Dermis microvascular lymphatic vessel endothelial cell (primary cell): ENCODE data around the gene FUCA2. TPM values are rescaled to one million over a fixed set of nuclear protein-coding genes. Genes with fewer than 3 reads are reported as not detected.
A peak's percentile ranks its signal among the peaks of the same experiment; 100 is the strongest.

Experiments
- DNase-seq, 2 donors: peaks; one replicate each; pipeline versions ENCODE4 v3.0.0 to v3.0.0-alpha.2; 2010; ENCODE audit warnings: low read depth in 2 of 2
- total RNA-seq: library from RNA; depleted of rRNA; stranded (reverse); fragments of >200 nt; gene quantifications from 2 replicates; pipeline ENCODE4 v1.2.1, GENCODE V29; 2014

FUCA2 gene, protein sequence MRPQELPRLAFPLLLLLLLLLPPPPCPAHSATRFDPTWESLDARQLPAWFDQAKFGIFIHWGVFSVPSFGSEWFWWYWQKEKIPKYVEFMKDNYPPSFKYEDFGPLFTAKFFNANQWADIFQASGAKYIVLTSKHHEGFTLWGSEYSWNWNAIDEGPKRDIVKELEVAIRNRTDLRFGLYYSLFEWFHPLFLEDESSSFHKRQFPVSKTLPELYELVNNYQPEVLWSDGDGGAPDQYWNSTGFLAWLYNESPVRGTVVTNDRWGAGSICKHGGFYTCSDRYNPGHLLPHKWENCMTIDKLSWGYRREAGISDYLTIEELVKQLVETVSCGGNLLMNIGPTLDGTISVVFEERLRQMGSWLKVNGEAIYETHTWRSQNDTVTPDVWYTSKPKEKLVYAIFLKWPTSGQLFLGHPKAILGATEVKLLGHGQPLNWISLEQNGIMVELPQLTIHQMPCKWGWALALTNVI
- total RNA-seq = 38.8 and 41.2 TPM in 2 replicates

DNA sequence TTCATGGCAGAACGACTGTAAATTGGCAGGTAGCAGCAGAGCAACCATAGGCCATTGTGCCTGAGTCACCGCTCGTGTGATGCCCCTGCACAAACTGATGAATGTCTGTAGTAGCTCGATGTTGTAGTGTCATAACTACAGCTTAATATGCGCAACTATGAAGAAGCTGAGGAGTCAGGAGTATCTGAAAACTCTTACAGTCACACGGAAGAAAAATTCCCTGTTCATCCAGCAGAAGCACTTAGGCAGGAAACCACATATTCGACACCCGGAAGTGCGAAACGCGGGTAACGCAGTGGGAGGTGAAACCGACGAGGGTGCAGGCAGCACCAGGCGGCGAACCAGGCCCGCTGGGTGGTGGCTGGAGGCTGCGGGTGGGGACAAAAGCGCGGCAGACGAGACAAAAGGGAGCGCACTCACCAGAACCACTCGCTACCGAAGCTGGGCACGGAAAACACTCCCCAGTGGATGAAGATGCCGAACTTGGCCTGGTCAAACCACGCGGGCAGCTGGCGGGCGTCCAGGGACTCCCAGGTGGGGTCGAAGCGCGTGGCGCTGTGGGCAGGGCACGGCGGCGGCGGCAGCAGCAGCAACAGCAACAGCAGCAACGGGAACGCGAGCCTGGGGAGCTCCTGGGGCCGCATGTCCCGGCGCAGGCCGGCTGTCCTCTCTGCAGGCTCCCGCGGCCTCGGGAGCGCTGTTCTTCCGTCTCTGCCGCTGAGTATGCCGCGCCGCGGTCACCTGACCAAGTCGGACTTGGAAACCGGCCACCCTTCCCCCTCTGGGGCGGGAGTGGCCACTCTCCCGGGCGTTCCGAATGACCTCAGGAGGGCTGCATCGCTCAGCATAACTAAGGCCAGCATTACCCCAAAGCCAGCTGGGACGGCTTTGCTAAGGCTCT, at the start of gene FUCA2:
Gene FUCA2 (minus strand): TSS at position 730 of the 901 bp plus-strand sequence. CDS start 86 bp downstream, at position 644.
- DNase-seq = peak; percentile 63 to 85

DNA sequence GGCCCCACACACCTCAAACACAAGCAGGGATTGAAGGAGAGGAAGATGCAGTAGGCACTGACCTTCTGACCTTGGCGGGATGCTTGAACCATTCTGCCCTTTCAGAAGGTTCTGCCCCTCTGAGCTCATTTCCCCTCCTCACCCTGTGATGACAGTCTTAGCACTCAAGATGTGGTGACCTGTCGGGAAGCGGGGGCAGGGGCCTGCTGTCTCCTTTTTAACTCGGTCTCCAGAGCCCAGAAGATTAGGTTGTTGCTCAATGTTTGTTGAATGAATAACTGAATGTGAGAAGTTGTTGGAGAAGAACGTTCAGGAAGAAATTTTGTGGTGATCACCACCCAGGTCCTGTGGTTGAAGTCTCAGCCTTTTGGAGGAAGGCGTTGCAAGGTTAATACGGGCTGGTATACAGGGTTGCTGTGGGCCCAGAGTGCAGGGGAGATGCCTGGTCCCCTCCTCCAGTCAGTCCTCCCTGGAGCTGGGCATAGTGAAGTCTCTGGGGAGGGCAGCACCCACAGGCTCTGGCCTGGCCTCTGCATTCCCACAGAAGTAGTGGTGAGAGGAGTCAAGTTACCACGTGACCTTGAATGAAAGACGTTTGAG, 49.7 kb upstream of the FUCA2 start:
- DNase-seq = no peak

DNA sequence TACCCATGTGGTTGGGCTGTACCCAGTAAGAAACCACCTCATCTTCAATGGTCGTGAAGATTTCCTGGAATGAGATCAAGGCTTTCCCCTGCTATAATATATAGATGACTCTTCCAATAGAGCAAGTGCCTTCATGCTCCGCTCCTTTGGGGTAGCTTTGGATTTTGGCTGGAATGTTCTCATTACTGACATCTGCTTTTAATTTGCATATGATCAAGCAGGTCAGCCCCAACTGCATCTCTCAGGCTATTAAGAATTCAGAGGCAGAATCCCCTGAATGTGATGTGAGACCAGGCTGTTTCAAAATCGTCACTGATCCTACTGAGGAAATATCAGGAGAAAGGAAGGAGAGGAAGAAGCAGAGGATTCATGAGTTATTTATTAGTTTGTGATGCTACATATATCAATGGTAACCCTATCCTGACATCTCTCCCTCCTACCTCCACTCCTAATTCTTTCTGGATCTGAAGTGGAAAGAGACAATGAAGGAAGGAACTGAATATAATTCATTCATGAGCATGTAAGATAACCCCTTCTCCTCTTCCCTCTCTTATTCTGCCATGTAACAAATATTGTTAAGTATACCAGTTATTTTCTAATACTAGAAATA, 47.6 kb upstream of the FUCA2 start:
- DNase-seq = no peak

DNA sequence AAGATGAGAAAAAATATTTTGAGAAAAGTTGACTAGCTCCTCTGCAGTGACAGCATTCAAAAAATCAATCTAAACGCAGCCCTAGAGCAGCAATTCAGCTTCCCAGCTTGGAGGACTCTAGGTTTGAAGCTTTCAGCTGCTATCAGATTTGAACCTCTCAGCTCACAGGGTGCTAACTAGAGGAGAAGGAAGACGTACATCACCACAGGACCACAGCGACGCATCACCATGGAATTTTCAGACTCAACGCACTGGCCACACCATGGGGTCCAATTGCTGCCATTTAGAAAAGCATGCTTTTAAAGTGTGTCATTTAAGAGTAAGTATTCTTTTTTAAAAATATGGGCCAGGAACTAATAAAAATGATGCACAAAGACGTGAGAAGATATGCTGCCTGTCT, 45.0 kb upstream of the FUCA2 start:
- no peak for DNase-seq

DNA sequence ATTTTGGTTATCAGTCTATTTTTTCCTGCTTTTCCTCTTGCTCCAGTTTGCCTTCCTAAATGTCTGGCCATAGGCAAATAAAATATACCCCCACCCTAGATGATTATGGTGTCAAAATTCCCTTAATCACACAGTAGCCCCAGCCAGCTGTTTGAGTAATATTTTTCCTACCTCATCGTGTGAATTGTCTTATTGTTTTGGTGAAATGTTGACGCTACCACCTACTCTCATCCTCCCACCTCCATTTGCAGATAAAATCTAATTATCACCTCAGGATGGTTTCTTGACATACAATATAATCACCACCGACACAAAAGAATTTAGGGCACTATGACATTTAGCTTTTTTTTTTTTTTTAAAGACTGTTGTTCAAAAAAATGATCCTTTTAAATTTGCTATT, 44.1 kb upstream of the FUCA2 start:
- DNase-seq = no peak

DNA sequence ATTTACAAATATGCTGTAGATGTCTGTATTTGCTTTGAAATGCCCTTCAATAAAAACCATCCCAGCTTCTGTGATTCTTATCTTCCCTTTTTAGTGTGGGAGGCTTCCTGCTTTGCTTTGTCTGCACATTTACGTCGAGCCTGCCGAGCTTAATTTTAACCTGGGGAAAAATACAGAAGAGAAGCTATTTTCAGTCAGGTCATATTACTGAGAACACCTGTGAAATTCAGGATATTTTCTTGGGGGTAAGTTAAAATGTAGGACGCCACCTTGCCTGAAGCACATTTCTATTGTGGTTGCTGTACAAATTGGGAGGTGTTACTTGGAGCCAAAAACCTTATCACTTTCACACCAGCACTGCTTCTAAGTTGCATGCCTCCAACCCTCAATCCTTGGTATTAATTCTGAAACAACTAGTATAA, 43.6 kb upstream of the FUCA2 start:
- peak in 1 of 2 donors; percentile 12 for DNase-seq

DNA sequence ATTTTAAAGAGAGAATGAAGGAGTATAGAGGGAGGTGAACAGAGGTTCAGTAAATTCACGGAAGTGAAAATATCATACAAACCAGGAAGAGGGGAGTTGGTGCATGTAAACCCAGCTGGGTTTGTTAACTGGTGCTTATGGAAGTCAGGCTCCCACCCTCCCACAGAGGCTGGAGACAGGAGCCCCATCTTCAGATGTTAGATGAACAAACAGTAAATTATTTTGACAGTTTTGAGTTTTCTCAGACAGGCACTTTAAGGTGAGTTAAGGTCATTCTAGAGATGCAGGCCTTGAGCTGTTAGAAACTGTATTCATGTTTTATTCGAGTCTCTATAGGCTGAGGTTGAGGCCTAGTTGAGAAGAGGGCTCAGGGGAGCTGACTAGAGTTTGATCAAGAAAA, 41.8 kb upstream of the FUCA2 start:
- no peak for DNase-seq

DNA sequence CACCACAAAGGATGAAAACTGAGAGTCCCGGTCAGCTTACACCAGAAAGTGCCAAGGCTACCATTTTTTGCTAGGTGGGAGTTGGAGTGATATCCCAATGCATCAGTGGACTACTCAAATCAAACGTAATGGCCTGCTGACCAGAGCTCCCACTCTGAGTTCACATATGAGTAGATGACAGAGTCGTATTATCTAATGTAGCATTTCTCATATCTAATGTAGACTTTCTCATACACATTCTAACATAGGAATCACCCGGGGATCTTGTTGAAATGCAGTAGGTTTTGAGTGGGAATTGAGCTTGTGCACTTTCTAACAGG, 38.4 kb upstream of the FUCA2 start:
- DNase-seq = no peak

DNA sequence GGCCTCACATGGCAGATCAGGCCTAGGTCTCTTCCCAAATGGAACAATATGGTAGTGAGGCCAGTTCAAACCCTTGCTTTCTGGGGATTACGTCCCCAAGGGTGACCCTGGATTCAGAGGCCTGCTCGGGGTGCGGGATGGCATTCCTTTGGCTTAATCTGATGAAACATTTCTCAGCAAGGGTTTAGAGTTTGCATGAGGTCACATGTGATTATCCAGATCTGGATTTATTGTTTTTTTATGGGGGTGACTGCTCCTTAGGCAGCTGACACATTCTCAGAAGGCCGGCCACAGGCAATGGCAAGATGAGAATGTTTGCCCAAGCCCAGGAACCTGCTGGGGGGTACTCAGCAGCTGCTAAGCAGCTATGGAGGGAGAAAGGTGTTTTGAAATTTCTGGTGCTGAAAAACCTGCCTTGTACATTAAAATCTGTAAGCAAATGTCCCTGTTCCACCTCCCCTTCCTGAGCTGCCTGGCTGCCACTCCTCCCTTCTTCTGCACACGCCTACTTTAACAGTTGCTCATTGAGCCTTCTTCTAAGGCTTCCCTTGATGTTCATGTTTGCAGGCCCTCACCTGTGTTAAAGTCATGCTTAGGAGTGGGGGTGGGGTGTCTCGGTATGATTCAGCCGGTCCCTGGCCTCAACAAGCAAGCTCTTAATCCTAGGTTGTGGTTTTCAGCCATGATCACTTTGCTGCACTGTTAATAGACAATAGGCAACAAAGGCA, 37.9 kb upstream of the FUCA2 start:
- no peak for DNase-seq

DNA sequence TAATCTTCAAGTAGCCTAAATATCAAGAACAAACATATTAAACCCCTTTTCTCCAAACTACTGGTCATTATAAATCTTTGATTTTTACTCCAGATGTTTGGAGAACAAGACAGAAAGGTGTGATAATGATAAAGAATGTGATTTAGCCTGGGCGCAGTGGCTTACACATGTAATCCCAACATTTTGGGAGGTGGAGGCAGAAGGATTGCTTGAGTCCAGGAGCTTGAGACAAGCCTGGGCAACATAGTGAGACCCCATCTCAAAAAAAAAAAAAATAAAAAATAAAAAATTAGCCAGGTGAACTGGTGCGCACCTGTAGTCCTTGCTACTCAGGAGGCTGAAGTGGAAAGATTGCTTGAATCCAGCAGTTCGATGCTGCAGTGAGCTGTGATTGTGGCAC, 35.1 kb upstream of the FUCA2 start:
- DNase-seq = no peak

DNA sequence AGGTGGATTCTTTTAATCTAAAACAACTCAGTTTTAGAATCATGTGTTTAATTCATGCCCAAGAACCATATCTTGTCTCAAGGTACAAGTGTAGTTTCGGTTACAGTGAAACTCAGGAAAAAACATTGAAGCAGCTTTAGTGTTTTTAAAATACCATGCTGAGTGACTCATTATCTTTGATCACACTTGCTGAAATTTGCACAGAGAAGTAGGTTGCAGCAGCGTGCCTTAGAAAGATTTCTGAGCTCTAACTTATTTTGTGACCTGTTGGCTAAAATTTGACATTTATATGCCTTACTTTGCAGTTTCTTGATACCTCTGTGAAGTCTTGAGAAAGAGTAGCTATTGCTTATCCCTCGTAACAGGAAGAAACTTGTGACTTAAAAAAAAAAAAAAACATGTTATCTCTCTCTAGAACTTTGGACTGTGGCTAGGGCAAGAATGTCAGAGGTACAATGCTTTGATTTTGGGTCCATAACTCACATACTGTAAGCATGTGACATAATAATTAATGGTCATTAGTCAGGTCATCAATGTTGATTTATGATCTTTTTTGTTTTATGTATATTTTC, 34.5 kb upstream of the FUCA2 start:
- no peak for DNase-seq

DNA sequence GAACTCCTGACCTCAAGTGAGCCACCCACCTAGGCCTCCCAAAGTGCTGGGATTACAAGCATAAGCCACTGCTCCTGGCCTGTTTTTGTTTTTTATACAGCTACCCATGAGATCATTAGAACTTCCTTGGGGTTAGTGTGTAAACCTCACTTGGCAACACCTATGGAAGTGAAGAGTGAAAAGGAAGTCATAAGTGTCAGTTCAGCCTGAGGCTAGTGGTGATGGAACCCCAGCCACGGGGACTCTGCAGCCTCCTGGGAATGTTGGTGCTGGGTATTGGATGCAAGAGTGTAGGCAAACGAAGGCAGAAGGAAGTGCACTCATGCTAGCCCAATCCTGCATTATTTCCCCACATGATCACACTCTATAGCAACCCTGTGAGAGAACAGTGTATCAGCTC, 33.6 kb upstream of the FUCA2 start:
- no peak for DNase-seq

DNA sequence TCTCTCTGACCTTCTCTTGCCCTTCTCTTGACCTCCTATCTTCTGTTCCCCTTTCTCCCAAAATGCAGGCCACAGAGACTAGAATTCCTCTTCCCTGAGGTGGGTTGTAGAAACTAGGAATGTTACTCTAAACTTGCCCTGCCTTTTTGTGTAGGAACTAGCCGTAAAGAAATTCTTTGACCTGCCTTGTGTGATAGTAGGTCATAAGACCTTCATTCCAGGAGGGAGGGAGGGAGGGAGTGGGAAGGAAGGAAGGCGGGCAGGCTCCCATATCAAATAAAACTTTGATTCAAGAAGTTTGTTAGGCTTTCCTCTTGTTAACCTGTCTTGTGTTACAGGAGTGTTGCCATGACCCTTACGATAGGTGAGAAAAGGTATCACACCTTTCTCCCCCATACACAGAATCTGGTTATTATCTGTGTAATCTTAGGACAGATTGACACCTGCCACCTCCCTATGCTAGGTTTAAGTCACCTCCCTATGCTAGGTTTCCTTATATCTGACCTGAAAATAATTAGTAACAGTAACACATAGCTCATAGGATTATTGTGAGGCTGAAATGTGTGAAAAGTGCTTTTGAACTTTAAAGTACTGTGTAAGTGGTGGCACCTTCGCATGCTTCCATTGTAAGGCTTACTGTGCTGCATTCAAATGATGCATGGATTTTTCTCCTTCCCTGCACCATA, 32.6 kb upstream of the FUCA2 start:
- DNase-seq = no peak

DNA sequence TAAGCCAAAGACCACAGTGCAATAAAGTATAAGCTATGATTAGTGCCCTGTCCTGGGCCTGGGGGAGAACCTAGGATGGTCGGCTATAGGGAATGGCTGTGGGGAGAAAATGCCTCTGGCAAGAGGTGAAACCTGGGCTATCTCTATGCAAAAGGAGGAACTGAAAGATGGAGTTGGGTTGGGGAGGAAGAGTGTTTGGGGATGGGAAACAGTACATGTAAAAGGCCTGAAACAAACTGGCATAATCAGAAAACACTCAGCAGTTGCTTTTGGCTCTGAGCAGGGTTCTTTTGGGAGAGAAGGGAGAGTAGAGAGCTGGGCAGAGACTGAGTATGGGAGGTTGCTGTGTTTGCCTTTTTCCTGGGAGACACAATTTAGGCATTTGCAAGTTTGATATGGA, 31.9 kb upstream of the FUCA2 start:
- no peak for DNase-seq

DNA sequence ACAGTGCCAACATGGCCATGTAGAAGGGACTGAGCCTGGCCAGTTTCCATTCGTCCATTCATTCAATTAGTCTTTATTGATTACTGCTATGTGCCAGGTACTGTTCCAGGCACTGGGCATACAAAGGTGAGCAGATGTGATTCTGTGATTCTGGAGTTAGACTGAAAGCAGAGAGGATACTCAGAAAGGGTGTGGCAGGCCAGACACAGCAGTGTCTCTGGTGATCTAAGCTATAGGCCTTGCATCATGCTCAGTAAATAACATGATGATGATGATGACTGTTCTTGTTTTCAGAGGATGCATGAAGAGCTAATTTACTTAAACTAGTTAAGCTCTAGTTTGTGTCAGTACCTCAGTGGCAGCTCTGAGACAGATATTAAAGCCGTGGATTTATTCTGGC, 31.4 kb upstream of the FUCA2 start:
- no peak for DNase-seq

DNA sequence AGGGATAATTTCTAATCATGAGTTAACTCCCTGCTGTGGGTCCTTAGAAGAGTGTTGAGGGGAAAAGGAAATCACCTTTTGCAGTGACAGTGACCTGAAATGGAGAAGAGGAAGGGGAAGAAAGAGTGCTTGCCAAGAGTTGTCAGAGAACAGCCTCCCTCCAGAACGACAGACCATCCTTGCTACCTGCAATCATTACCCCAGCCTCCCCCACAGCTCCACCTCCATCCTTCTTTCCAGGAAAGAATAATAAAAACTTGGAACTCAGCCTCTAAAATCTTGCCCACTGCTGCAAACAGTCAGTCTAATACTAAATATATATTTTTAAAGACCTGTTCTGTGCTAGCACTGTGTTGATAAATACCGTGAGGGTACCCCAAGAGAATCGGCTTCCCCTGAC, 28.7 kb upstream of the FUCA2 start:
- no peak for DNase-seq

DNA sequence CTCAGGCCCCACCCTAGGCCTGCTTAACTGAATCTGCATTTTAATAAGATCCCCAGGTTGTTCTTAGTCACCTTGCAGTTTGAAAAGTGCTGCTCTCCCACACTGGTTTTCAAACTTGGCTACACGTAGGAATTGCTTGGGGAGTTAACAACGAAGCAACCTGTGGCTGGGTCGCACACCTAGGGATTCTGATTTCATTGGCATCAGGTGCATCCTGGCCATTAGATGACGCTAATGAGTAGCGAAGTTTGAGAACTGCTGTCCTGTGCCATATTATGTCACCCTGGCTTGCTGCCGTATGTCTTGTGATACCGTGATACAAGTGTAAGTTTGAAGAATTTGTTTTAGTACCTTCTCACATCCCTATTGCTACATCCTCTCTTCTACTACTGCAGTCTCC, 28.2 kb upstream of the FUCA2 start:
- no peak for DNase-seq

DNA sequence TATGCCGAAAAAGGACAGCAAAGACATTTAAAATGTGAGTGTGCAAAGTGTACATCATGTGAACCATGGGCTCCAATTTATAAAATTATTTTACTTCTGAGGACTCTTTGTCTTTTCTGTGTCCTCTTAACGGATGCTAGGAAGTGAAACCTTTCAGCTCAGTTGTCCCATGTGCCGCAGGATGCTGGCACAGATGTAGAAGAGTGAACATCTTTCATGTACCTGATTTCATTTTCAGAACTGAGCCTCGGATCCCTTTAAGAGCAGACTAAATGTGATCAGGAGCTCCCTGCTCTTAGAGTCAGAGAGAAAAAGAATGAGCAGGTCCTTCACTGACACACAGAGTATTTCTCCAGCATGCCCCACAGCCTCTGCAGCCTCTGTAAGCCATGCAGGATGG, 27.6 kb upstream of the FUCA2 start:
- DNase-seq = no peak

DNA sequence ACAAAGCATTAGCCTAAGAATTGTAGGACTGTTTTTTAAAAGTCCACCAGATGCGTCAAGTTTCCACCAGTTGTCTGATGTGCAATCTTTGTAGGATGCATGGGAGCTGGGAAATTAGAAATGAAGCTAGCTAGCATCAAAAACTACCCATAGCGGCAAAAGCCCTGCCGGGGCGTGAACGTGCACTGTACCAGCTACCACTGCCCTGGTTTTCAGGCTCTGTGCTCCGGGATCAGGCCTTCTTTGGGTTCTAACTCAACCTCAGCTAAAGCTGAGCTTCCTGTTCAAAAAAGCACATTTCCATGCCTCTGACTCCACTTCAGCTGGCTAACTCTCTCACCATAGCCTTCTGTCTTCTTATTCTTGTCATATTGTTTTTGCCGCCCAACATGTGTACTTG, 26.9 kb upstream of the FUCA2 start:
- no peak for DNase-seq
